Left ventricle myocardium inferior (tissue), 1 donor: Measurements from ENCODE around the gene WFDC8. TPM values are rescaled to one million over a fixed set of nuclear protein-coding genes. Genes with fewer than 3 reads are reported as not detected.

Source experiments
- DNase-seq: peaks from one replicate; pipeline ENCODE4 v3.0.0-alpha.2; 2020
- H3K27ac ChIP-seq: fragments of 200-600 bp; replicated peaks from 2 replicates; pipeline ENCODE4 v1.8.0; 2021
- H3K27me3 ChIP-seq: fragments of 200-600 bp; 2 replicates; pipeline ENCODE4 v1.8.0; 2021; ENCODE audit warnings: low read depth
- H3K36me3 ChIP-seq: fragments of 200-600 bp; 2 replicates; pipeline ENCODE4 v1.8.0; 2021
- H3K4me1 ChIP-seq: fragments of 200-600 bp; 2 replicates; pipeline ENCODE4 v1.8.0; 2021
- H3K4me3 ChIP-seq: fragments of 200-600 bp; 2 replicates; pipeline ENCODE4 v1.8.0; 2021; ENCODE audit warnings: mild to moderate bottlenecking, moderate library complexity
- H3K9me3 ChIP-seq: fragments of 200-600 bp; replicated peaks from 2 replicates; pipeline ENCODE4 v1.8.0; 2021
- CTCF ChIP-seq: fragments of 200-600 bp; IDR thresholded peaks from 2 replicates; pipeline ENCODE4 v1.8.0; 2021; ENCODE audit warnings: antibody characterized with exemption, mild to moderate bottlenecking, borderline replicate concordance
- intact Hi-C: fragments of 100-400 bp; cut with micrococcal nuclease; formaldehyde crosslinking; loops from one replicate; pipeline ENCODE4 v1.11.0; 2022
- total RNA-seq: library from RNA; stranded (reverse); fragmentation: NEBNext Ultra II Directional; extraction: Animal tissue kit (Norgen Biotek cat#: 25700); gene quantifications from one replicate; pipeline ENCODE4 v1.2.1, GENCODE V29; 2021
- donor health status: DM: no; HTN: yes; CAD: no; lungs with severe emphysema.

The WFDC8 gene
- total RNA-seq, 1 donor from 2014 or later: not detected

DNA sequence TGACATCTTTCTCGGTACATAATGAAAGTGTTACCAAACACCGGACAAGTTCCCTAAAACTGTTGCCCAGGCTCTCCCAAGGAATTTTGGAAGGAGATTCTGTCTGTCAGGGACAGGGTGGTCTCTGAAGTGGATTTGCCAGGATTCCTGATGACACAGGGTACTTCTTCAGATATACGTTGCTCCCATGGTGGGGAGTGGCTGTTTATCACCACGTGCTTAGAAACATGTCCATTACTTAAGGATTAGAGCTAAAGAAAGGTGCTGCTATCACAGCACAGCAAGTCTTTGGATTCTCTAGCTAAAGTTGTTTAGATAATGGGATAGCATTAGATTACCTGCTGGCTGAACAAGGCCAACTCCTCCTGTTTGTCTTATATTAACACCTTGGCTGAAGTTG is 70.0 kb downstream of the WFDC8 start:
- no peaks in the 10 kb centered on the region for H3K4me1 ChIP-seq
- intact Hi-C loops: no loop called here
- H3K4me3 ChIP-seq: no peak overlapping the region
- no peaks in the 10 kb centered on the region for H3K9me3 ChIP-seq
- no peak for TF ChIP-seq CTCF
- H3K27me3 ChIP-seq: peaks cover 50% of the 10 kb centered on the region
- no peak overlapping the region for H3K27ac ChIP-seq
- no peak for DNase-seq
- no peaks in the 10 kb centered on the region for H3K36me3 ChIP-seq

GRCh38 chr20:45508068-45508886 is 70.8 kb downstream of the WFDC8 start:
- peaks cover 46% of the 10 kb centered on the region for H3K27me3 ChIP-seq
- H3K4me1 ChIP-seq: no peaks in the 10 kb centered on the region
- no peak for DNase-seq
- intact Hi-C loops: no loop called here
- TF ChIP-seq CTCF: no peak
- no peak overlapping the region for H3K27ac ChIP-seq
- H3K4me3 ChIP-seq: no peak overlapping the region
- H3K36me3 ChIP-seq: no peaks in the 10 kb centered on the region
- H3K9me3 ChIP-seq: no peaks in the 10 kb centered on the region

GRCh38 chr20:45507011-45507820 is 71.9 kb downstream of the WFDC8 start:
- intact Hi-C loops: no loop called here
- Histone ChIP-seq H3K36me3 (no peaks in the 10 kb centered on the region), H3K4me1 (peaks cover 6% of the 10 kb centered on the region), H3K27ac (no peak overlapping the region), H3K9me3 (no peaks in the 10 kb centered on the region), H3K4me3 (no peak overlapping the region), H3K27me3 (peaks cover 38% of the 10 kb centered on the region)
- no peak for TF ChIP-seq CTCF
- no peak for DNase-seq

- Histone ChIP-seq H3K36me3 (no peaks in the 10 kb centered on the region), H3K27me3 (peaks cover 30% of the 10 kb centered on the region), H3K4me1 (peaks cover 14% of the 10 kb centered on the region), H3K4me3 (no peak overlapping the region), H3K9me3 (no peaks in the 10 kb centered on the region), H3K27ac (no peak overlapping the region)
- intact Hi-C loops: no loop called here
- no peak for TF ChIP-seq CTCF
- no peak for DNase-seq
Observed at GRCh38 chr20:45506398-45506797, 72.7 kb downstream of the WFDC8 start.

DNA sequence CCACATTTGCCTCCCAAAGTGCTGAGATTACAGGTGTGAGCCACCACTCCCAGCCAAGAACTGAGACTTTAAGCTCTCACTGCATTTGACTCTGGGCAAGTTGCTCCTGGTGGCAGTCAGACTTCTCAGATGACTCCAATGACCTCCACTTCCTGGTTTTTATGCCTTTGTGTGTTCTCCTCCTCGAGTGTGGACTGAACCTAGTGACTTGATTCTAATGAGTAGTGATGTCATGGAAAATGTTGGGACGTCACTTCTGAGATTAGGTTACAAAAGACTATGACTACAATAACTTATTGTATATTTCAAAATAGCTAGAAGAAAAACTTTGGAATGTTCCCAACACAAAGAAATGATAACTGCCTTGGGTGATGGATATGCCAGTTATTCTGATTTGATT is 75.7 kb downstream of the WFDC8 start:
- no peak overlapping the region for H3K4me3 ChIP-seq
- no peak for TF ChIP-seq CTCF
- no peaks in the 10 kb centered on the region for H3K9me3 ChIP-seq
- intact Hi-C loops: no loop called here
- no peaks in the 10 kb centered on the region for H3K36me3 ChIP-seq
- DNase-seq: no peak
- H3K4me1 ChIP-seq: peaks cover 16% of the 10 kb centered on the region
- H3K27me3 ChIP-seq: peaks cover 52% of the 10 kb centered on the region
- H3K27ac ChIP-seq: no peak overlapping the region
